ENCODE data around the gene PCBP3.

DNA sequence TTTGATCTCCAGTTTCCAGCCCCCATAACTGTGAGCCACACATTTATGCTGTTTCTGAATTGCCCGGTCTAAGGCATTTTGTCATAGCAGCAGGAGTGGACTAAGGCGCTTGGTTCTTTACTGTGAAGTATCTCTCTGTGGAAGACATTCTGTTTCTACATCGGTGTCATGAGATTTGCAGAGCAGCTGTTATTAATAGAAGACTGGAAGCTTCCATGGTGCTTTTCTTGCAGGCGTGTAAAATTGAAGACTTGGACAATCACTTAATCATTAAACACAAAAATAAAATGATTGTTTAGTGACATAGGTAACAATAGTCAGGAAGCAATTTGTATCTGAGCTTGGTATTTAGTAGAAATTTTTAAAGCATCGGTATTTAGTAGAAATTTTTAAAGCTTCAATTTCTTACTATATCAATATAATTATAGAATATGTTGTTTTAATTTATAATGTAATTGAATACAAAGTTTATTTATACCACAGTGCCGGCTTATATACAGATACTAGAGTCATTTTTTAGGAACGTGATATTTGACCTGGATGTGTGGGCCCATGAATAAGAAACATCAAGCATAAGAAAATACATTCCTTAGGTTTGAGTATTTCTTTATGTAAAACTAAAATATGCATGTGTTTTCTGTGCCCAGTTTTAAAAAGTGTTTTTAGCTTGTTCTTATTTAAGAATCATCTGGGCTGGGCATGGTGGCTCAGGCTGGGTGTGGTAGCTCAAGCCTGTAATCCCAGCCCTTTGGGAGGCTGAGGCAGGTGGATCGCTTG lies 277.5 kb downstream of the PCBP3 start:
- TF ChIP-seq POLR2A (IDR thresholded peaks at IDR 0.05) = no peak
- TF ChIP-seq, protein P1, sequence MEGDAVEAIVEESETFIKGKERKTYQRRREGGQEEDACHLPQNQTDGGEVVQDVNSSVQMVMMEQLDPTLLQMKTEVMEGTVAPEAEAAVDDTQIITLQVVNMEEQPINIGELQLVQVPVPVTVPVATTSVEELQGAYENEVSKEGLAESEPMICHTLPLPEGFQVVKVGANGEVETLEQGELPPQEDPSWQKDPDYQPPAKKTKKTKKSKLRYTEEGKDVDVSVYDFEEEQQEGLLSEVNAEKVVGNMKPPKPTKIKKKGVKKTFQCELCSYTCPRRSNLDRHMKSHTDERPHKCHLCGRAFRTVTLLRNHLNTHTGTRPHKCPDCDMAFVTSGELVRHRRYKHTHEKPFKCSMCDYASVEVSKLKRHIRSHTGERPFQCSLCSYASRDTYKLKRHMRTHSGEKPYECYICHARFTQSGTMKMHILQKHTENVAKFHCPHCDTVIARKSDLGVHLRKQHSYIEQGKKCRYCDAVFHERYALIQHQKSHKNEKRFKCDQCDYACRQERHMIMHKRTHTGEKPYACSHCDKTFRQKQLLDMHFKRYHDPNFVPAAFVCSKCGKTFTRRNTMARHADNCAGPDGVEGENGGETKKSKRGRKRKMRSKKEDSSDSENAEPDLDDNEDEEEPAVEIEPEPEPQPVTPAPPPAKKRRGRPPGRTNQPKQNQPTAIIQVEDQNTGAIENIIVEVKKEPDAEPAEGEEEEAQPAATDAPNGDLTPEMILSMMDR (IDR thresholded peaks at IDR 0.05 in 4 of 5, conservative IDR thresholded peaks at IDR 0.05 in 1 of 5) = no peak

Measured in gastrocnemius medialis (tissue), 4 donors.